LoVo (cell line): ENCODE results near the gene GPRIN1.
"Not testable (repeated sequence)": the region's sequence is repeated elsewhere in the genome, so short reads cannot be mapped to it uniquely, and the experiment has no call there.

Source experiments
- DNase-seq: peaks from one replicate; pipeline ENCODE4 v3.0.0-alpha.2; 2016; ENCODE audit warnings: low spot score

GPRIN1 gene

DNA sequence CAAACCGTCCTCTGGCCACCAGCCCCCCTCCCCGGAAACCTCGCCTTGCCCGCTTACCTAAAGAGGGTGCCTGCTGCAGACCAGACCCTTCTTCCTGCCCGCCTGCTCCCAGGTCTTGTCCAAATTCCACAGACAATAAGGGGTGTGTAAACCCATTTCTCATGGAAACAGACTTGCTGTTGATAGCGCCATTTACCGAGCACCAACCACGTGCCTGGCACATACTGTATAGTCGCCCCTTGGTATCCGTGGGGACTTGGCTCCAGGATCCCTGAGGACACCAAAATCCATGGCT is 35.7 kb downstream of the GPRIN1 start:
- no peak for DNase-seq

- peak; percentile 54 for DNase-seq
These were observed 36.2 kb downstream of the GPRIN1 start for GRCh38 chr5:176573564-176574296.

DNA sequence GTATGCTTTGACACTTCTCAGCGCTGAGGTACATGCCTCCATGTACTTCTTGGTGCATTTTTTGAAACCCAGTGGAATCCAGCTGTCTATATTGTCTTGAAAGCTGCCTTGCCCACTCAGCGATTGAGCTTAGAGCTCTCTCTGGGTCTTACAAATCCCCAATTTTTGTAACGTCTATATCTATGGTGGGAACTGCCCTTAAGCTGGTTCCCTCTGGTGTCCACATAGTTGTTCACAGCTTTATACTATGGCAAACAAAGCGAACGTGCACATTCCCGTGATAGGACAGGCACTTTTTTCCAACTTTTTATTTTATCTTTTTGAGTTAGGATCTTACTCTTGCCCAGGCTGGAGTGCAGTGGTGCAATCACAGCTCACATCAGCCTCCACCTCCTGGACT is 39.9 kb downstream of the GPRIN1 start:
- no peak for DNase-seq

DNA sequence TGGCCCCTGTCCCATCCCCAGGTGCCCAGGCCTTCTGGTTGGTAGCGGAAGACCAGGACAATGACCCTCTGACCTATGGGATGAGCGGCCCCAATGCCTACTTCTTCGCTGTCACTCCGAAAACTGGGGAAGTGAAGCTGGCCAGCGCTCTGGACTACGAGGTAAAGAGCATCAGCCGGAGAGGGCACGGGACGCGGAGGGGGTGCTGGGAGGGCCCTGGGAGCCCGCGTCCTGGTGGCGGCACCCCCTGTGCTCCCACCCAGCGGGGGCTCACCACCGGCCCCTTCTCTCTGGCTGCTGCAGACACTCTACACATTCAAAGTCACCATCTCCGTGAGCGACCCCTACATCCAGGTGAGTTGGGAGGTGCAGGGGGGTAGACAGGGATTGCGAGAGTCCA is 41.3 kb downstream of the GPRIN1 start:
- DNase-seq = no peak

- no peak for DNase-seq
These were observed 44.1 kb downstream of the GPRIN1 start for GRCh38 chr5:176565760-176566288.

- no peak for DNase-seq
These were observed 46.0 kb downstream of the GPRIN1 start for GRCh38 chr5:176564002-176564401.

GRCh38 chr5:176562189-176562588 is 47.8 kb downstream of the GPRIN1 start:
- DNase-seq = no peak

- DNase-seq = no peak
These were observed 48.7 kb downstream of the GPRIN1 start for GRCh38 chr5:176561259-176561658.

DNA sequence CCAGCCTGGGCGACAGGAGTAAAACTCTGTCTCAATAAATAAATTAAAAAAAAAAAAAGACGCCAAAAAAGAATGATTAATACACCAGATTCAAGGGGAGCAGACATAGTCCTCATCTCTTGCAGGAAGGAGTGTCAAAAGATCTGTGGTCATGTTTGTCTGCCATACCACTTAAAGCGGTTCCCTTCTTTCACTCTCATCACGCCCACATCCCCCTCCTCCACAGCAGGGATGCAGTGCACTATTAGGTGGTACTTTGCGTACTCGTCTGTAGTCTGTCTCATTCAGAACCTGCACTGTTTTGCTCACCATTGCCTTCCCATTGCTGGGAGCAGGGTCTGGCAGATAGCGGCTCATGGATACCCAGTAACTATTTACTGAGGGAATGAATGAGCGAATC is 49.6 kb downstream of the GPRIN1 start:
- no peak for DNase-seq

DNA sequence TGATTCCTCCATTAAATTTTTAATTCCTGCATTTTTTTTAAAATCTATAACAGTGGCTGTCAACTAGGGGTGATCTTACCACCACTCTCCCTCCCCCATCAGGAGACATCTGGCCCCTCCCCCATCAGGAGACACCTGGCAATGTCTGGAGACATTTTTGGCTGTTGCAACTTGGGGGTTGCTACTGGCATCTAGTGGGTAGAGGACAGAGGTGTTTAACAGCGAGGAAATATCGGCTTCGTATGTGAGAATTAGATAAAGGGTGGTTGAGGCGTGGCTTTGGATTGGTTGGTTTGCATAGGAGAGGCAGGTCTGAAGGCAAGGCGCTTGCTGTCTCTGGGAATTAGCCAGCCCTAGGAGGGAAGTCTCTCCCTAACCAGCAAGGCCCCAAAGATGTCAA is 50.3 kb downstream of the GPRIN1 start:
- DNase-seq = no peak

GRCh38 chr5:176557846-176558245 is 52.1 kb downstream of the GPRIN1 start:
- DNase-seq = no peak

DNA sequence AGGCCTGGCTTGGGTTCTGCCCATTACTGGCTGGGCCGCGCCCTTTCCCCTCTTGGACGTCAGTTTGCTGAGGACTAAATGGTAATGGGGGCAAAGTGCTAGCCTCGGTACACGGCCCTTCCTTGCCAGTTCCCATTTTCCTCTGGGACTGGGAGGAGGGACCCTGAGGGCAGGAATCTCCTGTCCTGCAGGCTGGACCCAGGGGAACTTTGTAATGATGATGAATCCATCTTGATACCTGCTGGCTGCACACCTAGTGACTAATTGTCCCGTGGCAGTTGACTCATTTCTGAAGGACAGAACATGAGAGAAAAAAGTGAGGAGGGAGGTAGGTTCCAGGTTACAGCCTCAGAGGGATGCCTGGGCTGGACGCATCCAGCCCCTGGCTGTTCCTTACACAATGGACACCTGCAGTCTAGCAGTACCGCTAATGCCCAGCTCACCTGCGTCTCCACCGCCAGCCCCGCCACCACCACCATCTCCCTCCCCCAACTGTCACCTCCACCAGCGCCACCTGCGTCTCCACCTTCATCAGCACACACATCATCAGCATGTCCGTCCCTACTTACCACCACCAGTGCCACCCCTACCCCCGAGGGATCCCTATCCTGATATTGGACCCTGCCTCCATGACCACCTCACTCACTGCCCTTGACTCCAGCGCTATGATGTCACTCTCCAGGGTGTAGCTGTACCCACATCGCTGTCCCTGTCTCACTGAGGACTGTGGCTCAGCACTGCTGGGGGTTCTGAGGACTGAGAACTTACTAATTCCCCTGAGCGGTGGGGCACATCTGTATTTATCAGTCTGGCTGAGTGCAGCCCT is 56.5 kb downstream of the GPRIN1 start:
- DNase-seq = peak; percentile 81

DNA sequence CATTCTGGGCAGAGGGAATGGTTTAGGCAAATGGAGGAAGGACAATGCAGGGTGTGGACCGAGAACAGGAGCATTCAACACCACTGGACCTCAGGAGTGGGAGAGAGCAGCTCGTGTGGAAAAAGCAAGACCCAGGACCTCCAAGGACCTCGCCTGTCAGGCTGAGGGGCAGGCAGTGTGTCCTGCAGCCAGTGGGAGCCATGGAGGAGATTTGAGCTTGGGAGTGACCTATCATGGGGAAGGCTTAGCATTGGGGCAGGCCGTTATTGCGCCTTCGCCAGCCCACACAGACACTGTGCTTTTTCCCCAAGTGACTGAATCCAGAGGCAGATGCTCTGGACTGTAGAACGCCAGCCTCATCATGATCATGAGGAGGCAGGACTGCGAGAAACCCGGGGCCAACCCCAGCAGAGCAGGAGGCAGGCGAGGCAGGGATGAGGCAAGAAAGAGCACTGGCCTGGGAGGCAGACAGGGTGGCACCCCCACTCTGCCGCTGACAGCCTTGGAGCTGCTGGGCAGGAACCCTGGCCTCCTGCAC is 57.6 kb downstream of the GPRIN1 start:
- DNase-seq = no peak

DNA sequence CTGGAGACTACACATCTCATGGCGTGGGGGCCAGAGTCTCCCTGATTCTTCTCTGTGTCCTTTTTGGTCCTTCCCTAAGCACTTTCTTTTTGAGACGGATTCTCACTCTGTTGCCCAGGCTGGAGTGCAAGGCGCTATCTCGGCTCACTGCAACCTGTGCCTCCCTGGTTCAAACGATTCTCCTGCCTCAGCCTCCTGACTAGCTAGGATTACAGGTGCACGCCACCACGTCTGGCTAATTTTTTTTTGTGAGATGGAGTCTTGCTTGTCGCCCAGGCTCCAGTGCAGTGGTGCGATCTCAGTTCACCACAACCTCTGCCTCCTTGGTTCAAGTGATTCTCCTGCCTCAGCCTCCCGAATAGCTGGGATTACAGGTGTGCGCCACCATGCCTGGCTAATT is 59.0 kb downstream of the GPRIN1 start:
- not testable (repeated sequence) for DNase-seq

GRCh38 chr5:176550275-176550831 is 59.6 kb downstream of the GPRIN1 start:
- DNase-seq = no peak

DNA sequence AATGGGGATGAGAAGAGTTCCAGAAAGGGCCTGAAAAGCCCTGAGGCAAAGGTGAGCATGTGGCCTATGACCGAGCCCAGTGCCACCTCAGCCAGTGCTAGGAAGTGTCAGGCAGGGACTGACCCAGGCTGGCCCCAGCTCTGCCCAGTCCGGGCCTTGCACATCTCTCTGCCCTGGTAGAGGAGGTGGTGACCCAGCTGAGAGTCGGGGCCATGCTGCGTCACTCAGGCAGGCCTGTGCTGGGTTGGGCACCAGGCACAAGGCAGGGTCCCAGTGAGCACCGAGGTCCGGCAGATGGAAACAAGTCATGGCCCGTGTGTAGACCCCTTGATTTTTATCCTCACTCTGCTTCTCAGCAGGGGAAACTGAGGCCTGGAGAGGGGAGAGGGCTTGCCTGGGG is 60.1 kb downstream of the GPRIN1 start:
- DNase-seq = no peak

GRCh38 chr5:176548967-176549444 is 61.0 kb downstream of the GPRIN1 start, which contains the start of gene CDHR2:
Gene CDHR2, plus strand, starts transcription at chr5:176549342. Its CDS starts 16,011 bp downstream, at chr5:176565353.
- no peak for DNase-seq

- DNase-seq = peak; percentile 49
These were observed 62.2 kb downstream of the GPRIN1 start for GRCh38 chr5:176547802-176548201.
